ENCODE data around the gene HAND1. TPM values are rescaled to one million over a fixed set of nuclear protein-coding genes. Genes with fewer than 3 reads are reported as not detected.

HAND1 gene
- total RNA-seq, 1 donor from 2014 or later, result not detected

GRCh38 chr5:154456540-154456939 is 21.5 kb downstream of the HAND1 start:
- no peak overlapping the region for H3K27ac ChIP-seq
- H3K36me3 ChIP-seq, result peaks cover 75% of the 10 kb centered on the region
- ATAC-seq (no peak), DNase-seq (no peak)
- H3K4me3 ChIP-seq, result no peak overlapping the region
- no peaks in the 10 kb centered on the region for H3K4me1 ChIP-seq
- TF ChIP-seq CTCF (IDR thresholded peaks at IDR 0.05), result no peak
- intact Hi-C loops (cut with DNase I), result no loop called here
- H3K9me3 ChIP-seq, result no peaks in the 10 kb centered on the region
- no peaks in the 10 kb centered on the region for H3K27me3 ChIP-seq

DNA sequence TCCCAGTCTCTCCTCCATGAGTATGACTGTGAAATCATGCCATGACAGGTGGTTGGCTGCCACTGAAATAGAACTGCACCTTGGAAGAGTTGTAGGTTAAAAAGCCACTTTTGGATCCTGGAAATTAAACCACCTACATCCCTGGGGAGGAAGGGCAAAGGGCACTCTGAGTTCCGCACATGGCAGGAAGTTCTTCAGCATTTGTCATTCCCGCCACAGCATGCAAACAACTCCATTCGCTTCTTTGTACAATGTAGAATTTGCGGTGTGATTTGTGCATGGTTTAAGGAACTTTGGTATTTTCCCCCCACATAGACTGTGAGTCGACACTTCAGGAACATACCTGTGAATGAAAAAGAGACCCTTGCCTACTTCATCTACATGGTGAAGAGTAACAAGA is 22.4 kb downstream of the HAND1 start:
- Histone ChIP-seq H3K9me3 (no peaks in the 10 kb centered on the region), H3K27me3 (no peaks in the 10 kb centered on the region), H3K36me3 (peaks cover 84% of the 10 kb centered on the region), H3K4me3 (no peak overlapping the region), H3K4me1 (no peaks in the 10 kb centered on the region), H3K27ac (no peak overlapping the region)
- ATAC-seq (no peak), DNase-seq (no peak)
- no peak for TF ChIP-seq CTCF (IDR thresholded peaks at IDR 0.05)
- intact Hi-C loops (cut with DNase I), result no loop called here

DNA sequence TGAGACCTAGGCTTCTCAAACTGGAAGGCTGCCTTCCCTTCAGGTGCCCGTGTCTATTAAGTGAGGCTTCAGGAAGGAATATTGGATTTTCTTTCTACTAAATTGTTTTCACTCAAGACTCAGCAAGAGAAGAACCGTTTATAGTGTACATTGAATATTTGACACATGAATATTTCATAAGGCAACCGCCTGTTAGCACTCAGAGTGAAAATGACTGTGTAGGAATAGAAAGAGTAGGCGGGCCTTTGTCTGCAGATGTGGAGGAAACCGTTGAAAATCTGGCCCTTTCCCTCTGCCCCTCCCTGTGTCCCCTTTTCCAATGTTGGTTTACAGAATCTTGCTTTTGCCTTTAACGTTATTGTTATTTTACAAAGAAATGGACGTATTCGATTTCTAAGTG is 26.1 kb downstream of the HAND1 start:
- Histone ChIP-seq H3K4me1 (peaks cover 19% of the 10 kb centered on the region), H3K4me3 (no peak overlapping the region), H3K36me3 (peaks cover 64% of the 10 kb centered on the region), H3K27ac (no peak overlapping the region), H3K27me3 (no peaks in the 10 kb centered on the region), H3K9me3 (no peaks in the 10 kb centered on the region)
- ATAC-seq (no peak), DNase-seq (no peak)
- TF ChIP-seq CTCF (IDR thresholded peaks at IDR 0.05), result no peak
- intact Hi-C loops (cut with DNase I), result no loop called here

GRCh38 chr5:154449786-154450185 is 28.2 kb downstream of the HAND1 start:
- Histone ChIP-seq H3K4me3 (no peak overlapping the region), H3K27ac (no peak overlapping the region), H3K36me3 (peaks cover 42% of the 10 kb centered on the region), H3K4me1 (peaks cover 20% of the 10 kb centered on the region), H3K9me3 (no peaks in the 10 kb centered on the region), H3K27me3 (no peaks in the 10 kb centered on the region)
- intact Hi-C loops (cut with DNase I), result no loop called here
- DNase-seq (no peak), ATAC-seq (no peak)
- TF ChIP-seq CTCF (IDR thresholded peaks at IDR 0.05), result no peak

DNA sequence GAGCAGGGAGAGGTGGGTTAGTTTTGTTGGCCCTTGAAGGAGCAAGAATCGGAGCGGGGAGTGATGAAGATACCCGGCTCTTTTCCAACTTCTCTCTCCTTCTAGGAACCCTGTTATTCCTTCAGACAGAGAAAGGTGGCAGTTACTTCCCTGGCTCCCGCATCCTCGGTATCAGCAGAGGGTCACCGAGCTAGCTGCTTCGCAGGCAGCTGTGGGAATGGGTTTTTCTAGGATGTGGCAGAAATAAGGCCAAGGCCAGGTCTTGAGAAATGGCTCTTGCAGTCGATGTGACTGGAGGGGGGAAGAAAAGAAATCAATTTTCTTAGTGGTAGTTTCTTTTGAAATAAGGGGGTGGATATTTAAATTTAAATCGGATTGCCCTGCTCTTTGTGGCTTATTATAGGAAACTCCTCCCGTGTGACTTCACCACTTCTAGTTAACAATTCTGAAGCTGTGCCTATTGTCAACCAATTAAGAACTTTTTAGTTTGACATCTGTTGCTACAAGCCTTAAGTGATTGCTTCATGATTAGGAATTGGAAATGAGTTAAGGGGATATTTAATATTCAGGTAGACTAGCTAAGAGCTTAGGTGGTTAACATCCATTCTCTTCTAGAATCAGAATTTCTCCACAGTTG is 30.8 kb downstream of the HAND1 start:
- Histone ChIP-seq H3K4me3 (peak overlapping the region; percentile 96), H3K27ac (peak overlapping the region; percentile 88), H3K9me3 (no peaks in the 10 kb centered on the region), H3K27me3 (no peaks in the 10 kb centered on the region), H3K4me1 (peaks cover 30% of the 10 kb centered on the region), H3K36me3 (peaks cover 19% of the 10 kb centered on the region)
- no peak for TF ChIP-seq CTCF (IDR thresholded peaks at IDR 0.05)
- intact Hi-C loops (cut with DNase I), result no loop called here
- ATAC-seq (no peak), DNase-seq (no peak)
